K562 (cell line): ENCODE results near the gene EIPR1. TPM values are rescaled to one million over a fixed set of nuclear protein-coding genes. Genes with fewer than 3 reads are reported as not detected.

Experiments
- FOXJ3 ChIP-seq: sonication (generic); formaldehyde crosslinking; IDR thresholded peaks from 2 replicates; pipeline ENCODE4 v1.4.0; 2020; ENCODE audit warnings: mild to moderate bottlenecking, missing genetic modification reagents
- GABPB2 ChIP-seq: fragments of 250-450 bp; sonication (Bioruptor Pico); conservative IDR thresholded peaks from 2 replicates; pipeline ENCODE4 v1.5.1; 2021; ENCODE audit warnings: mild to moderate bottlenecking
- HNRNPUL1 ChIP-seq: fragments of 200-400 bp; formaldehyde crosslinking; IDR thresholded peaks from 2 replicates; pipeline ENCODE4 v1.6.1; 2017; ENCODE audit warnings: low read length
- MCM2 ChIP-seq: fragments of 450-650 bp; IDR thresholded peaks from 2 replicates; pipeline ENCODE4 v1.6.1; 2017; ENCODE audit warnings: low read depth, mild to moderate bottlenecking
- NEUROD1 ChIP-seq: fragments of 150-350 bp; IDR thresholded peaks from 2 replicates; pipeline ENCODE4 v1.6.1; 2014; ENCODE audit warnings: borderline replicate concordance, low read length, low read depth; ENCODE audit not compliant: partially characterized antibody
- STAT5B ChIP-seq: fragments of 250-450 bp; sonication (Bioruptor Pico); IDR thresholded peaks from 2 replicates; pipeline ENCODE4 v1.8.0; 2021; ENCODE audit warnings: mild to moderate bottlenecking, inconsistent platforms
- ZNF347 ChIP-seq: fragments of 450-650 bp; formaldehyde crosslinking; IDR thresholded peaks from 2 replicates; pipeline ENCODE4 v1.4.0; 2020; ENCODE audit warnings: low read depth, mild to moderate bottlenecking, moderate library complexity
- ZNF584 ChIP-seq: fragments of 200-800 bp; sonication (Bioruptor generic); IDR thresholded peaks from 2 replicates; pipeline ENCODE4 v1.6.1; 2016; ENCODE audit warnings: low read depth, mild to moderate bottlenecking, missing genetic modification characterization, missing compliant biosample characterization
- ZNF668 ChIP-seq: fragments of 250-450 bp; sonication (Bioruptor Pico); IDR thresholded peaks from 2 replicates; pipeline ENCODE4 v1.8.0; 2022; ENCODE audit warnings: mild to moderate bottlenecking, inconsistent platforms
- polyA plus RNA-seq, 8 experiments: library from polyadenylated mRNA; depleted of rRNA in 4 of 8; stranded (reverse) in 5 of 8; unstranded in 3 of 8; fragments of >200 nt; fragmentation: Nextera tagmentation in 2 of 8; fragmentation: Illumina TruSeq in 1 of 8; extraction: Ambion mirVana in 2 of 8; extraction: Trizol in 1 of 8; gene quantifications; 2 replicates each; pipeline versions ENCODE4 v1.2.1 to v1.2.3, GENCODE V29; 2011 to 2014; ENCODE audit warnings: inconsistent platforms in 1 of 8, missing spikeins in 1 of 8
- total RNA-seq, 7 experiments: library from RNA; depleted of rRNA in 6 of 7; stranded (reverse); fragments of >200 nt in 6 of 7; fragmentation: Illumina TruSeq in 2 of 7; extraction: Trizol in 2 of 7; gene quantifications; 2 replicates each; pipeline versions ENCODE4 v1.2.1 to v1.2.3, GENCODE V29; 2011 to 2021; ENCODE audit warnings: low replicate concordance in 1 of 7
- TF ChIP-seq, protein P1 (sequence below), 2 experiments: fragments of 450-650 bp; IDR thresholded peaks; 2 replicates each; pipeline ENCODE4 v1.6.1; 2018; ENCODE audit warnings: mild to moderate bottlenecking in 2 of 2, low read depth in 1 of 2; ENCODE audit not compliant: partially characterized antibody in 2 of 2
- TF ChIP-seq, protein P2 (sequence below): fragments of 250-450 bp; sonication (Bioruptor Pico); IDR thresholded peaks from 2 replicates; pipeline ENCODE4 v1.5.0; 2020; ENCODE audit warnings: mild to moderate bottlenecking
- TF ChIP-seq, protein P3 (sequence below): fragments of 150-350 bp; IDR thresholded peaks from 2 replicates; pipeline ENCODE4 v1.6.1; 2014; ENCODE audit warnings: low read depth, mild to moderate bottlenecking, low read length, borderline replicate concordance
- TF ChIP-seq, protein P4 (sequence below): fragments of 450-650 bp; IDR thresholded peaks from 2 replicates; pipeline ENCODE4 v1.6.1; 2016; ENCODE audit warnings: mild to moderate bottlenecking

The EIPR1 gene
- total and polyA plus RNA-seq, 9 of the 15 experiments (the other 6 are each of a cell fraction or from before 2014, with no cell fraction given), result 19.9 to 54.4 (median 35.9) TPM

DNA sequence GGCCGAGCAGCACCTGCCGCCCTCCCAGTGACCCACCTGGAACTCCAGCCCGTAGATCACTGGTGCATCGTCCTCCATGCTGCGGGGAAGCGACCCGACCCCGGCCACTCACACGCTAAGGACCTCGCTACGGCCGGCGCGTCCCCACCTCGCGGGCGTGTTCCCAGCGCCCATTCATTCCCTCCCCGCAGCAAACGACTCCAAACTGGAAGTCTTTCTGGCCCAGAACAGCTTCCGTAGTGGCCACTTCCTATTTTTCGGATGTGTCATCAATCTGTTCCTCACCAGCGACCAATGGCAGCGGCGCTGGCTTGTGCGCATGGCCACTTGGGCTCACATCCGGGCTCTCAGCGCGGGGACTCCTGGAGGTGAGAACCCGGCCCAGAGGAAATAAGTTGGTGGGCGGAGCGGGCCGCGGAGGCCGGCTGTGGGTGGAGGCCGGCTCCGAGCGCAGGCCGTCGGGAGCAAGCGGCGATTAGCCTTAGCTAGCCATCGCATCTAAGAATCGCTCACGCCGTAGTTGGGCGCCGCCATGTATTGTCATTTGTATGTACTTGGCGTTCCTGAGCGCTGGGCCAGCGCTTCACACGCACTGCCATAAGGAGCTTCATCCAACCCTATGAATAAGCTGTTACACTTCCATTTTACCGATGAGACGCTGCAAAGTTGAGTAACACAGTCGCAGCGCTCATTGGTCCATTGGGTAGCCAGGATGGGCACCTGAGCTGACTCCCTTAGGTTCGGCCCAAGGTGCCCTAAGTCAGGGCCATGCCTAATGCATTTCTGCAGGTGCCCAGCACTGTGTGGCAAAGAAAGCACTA, at the start of gene EIPR1 (continued):
- TF ChIP-seq, protein P1, sequence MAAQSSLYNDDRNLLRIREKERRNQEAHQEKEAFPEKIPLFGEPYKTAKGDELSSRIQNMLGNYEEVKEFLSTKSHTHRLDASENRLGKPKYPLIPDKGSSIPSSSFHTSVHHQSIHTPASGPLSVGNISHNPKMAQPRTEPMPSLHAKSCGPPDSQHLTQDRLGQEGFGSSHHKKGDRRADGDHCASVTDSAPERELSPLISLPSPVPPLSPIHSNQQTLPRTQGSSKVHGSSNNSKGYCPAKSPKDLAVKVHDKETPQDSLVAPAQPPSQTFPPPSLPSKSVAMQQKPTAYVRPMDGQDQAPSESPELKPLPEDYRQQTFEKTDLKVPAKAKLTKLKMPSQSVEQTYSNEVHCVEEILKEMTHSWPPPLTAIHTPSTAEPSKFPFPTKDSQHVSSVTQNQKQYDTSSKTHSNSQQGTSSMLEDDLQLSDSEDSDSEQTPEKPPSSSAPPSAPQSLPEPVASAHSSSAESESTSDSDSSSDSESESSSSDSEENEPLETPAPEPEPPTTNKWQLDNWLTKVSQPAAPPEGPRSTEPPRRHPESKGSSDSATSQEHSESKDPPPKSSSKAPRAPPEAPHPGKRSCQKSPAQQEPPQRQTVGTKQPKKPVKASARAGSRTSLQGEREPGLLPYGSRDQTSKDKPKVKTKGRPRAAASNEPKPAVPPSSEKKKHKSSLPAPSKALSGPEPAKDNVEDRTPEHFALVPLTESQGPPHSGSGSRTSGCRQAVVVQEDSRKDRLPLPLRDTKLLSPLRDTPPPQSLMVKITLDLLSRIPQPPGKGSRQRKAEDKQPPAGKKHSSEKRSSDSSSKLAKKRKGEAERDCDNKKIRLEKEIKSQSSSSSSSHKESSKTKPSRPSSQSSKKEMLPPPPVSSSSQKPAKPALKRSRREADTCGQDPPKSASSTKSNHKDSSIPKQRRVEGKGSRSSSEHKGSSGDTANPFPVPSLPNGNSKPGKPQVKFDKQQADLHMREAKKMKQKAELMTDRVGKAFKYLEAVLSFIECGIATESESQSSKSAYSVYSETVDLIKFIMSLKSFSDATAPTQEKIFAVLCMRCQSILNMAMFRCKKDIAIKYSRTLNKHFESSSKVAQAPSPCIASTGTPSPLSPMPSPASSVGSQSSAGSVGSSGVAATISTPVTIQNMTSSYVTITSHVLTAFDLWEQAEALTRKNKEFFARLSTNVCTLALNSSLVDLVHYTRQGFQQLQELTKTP (IDR thresholded peaks at IDR 0.05; ENCODE audit: low read depth in 1 of 2, partially characterized antibody in 2 of 2), result peak in 1 of 2 experiments; percentile 78
- TF ChIP-seq STAT5B (CRISPR knock-in tag) (no peak), HNRNPUL1 (no peak), MCM2 (no peak), GABPB2 (no peak), FOXJ3 (CRISPR knock-in tag) (no peak), ZNF584 (CRISPR knock-in tag) (no peak), ZNF668 (CRISPR knock-in tag) (no peak), ZNF347 (CRISPR knock-in tag) (no peak), NEUROD1 (peak; percentile 75)
- TF ChIP-seq, protein P2, sequence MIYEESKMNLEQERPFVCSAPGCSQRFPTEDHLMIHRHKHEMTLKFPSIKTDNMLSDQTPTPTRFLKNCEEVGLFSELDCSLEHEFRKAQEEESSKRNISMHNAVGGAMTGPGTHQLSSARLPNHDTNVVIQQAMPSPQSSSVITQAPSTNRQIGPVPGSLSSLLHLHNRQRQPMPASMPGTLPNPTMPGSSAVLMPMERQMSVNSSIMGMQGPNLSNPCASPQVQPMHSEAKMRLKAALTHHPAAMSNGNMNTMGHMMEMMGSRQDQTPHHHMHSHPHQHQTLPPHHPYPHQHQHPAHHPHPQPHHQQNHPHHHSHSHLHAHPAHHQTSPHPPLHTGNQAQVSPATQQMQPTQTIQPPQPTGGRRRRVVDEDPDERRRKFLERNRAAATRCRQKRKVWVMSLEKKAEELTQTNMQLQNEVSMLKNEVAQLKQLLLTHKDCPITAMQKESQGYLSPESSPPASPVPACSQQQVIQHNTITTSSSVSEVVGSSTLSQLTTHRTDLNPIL (CRISPR knock-in tag), result 0 out of 2 replicates have a peak, but pooled peaks have one; percentile 62
- TF ChIP-seq, protein P3, sequence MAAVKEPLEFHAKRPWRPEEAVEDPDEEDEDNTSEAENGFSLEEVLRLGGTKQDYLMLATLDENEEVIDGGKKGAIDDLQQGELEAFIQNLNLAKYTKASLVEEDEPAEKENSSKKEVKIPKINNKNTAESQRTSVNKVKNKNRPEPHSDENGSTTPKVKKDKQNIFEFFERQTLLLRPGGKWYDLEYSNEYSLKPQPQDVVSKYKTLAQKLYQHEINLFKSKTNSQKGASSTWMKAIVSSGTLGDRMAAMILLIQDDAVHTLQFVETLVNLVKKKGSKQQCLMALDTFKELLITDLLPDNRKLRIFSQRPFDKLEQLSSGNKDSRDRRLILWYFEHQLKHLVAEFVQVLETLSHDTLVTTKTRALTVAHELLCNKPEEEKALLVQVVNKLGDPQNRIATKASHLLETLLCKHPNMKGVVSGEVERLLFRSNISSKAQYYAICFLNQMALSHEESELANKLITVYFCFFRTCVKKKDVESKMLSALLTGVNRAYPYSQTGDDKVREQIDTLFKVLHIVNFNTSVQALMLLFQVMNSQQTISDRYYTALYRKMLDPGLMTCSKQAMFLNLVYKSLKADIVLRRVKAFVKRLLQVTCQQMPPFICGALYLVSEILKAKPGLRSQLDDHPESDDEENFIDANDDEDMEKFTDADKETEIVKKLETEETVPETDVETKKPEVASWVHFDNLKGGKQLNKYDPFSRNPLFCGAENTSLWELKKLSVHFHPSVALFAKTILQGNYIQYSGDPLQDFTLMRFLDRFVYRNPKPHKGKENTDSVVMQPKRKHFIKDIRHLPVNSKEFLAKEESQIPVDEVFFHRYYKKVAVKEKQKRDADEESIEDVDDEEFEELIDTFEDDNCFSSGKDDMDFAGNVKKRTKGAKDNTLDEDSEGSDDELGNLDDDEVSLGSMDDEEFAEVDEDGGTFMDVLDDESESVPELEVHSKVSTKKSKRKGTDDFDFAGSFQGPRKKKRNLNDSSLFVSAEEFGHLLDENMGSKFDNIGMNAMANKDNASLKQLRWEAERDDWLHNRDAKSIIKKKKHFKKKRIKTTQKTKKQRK, result no peak
- TF ChIP-seq, protein P4, sequence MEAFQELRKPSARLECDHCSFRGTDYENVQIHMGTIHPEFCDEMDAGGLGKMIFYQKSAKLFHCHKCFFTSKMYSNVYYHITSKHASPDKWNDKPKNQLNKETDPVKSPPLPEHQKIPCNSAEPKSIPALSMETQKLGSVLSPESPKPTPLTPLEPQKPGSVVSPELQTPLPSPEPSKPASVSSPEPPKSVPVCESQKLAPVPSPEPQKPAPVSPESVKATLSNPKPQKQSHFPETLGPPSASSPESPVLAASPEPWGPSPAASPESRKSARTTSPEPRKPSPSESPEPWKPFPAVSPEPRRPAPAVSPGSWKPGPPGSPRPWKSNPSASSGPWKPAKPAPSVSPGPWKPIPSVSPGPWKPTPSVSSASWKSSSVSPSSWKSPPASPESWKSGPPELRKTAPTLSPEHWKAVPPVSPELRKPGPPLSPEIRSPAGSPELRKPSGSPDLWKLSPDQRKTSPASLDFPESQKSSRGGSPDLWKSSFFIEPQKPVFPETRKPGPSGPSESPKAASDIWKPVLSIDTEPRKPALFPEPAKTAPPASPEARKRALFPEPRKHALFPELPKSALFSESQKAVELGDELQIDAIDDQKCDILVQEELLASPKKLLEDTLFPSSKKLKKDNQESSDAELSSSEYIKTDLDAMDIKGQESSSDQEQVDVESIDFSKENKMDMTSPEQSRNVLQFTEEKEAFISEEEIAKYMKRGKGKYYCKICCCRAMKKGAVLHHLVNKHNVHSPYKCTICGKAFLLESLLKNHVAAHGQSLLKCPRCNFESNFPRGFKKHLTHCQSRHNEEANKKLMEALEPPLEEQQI, result peak; percentile 71
